GM21528 (cell line): Measurements from ENCODE around the gene HSF5.
A peak's percentile ranks its signal among the peaks of the same experiment; 100 is the strongest.
"Not testable (repeated sequence)": the region's sequence is repeated elsewhere in the genome, so short reads cannot be mapped to it uniquely, and the experiment has no call there.

ENCODE experiments used
- ATAC-seq: cut with Tn5 transposase; IDR thresholded peaks from one replicate; pipeline ENCODE4 v1.9.1; 2021; ENCODE audit warnings: mild to moderate bottlenecking, moderate library complexity; ENCODE audit not compliant: unreplicated experiment, low FRiP score

Gene HSF5

GRCh38 chr17:58491510-58492045, 3.4 kb upstream of the HSF5 start:
- no peak for ATAC-seq

DNA sequence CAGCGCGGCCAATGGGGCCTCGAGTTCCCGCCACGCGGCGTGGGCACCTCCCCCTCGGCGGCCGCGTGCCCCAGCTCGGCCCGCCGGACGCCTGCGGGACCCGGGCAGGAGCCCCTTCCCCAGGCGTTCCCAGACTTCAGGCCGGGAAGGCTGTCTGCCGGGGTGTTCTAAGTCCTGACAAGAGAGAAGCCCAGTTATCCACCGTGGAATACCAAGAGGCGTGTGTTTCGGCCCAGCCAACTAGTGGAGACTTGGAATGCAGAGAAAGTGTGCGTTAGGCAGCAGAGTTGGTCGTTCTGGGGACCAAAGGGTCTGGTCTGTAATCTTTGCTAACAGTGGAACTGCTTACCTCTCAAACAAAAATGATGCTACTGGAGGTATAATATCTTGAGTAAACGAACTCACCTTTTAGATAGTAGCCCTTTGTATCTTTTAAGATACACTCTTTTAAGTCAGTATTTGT, 251 bp upstream of the HSF5 start:
- ATAC-seq: no peak

DNA sequence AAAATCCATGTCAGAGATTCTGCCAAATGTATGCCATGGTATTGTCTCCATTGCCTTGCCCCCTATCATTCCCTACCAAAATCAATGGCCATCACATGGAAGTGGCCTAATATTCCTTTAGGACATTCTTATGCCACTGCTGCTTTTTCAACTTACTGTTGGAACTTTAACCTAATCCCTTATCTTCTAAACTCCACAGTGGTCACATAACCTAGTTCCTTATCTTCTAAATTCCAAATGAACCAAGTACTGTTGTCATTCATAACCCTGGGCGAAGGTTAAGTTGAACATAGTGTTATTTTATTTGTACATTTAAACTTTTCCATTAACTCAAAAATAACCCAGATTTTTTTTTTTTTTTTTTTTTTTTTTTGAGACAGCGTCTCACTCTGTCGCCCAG, 3.6 kb downstream of the HSF5 start:
- no peak for ATAC-seq

DNA sequence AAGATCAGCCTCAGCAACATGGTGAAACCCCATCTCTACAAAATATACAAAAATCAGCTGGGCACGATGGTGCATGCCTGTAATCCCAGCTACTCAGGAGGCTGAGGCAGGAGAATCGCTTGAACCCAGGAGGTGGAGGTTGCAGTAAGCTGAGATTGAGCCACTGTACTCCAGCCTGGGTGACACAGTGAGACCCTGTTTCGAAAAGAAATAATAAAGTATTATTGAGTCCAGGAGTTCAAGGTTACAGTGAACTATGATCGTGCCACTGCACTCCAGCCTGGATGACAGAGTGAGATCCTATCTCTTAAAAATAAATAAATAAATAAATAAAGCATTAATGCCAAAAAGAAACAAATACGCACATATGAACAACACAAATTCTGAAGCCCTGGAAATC, 6.4 kb downstream of the HSF5 start:
- not testable (repeated sequence) for ATAC-seq

DNA sequence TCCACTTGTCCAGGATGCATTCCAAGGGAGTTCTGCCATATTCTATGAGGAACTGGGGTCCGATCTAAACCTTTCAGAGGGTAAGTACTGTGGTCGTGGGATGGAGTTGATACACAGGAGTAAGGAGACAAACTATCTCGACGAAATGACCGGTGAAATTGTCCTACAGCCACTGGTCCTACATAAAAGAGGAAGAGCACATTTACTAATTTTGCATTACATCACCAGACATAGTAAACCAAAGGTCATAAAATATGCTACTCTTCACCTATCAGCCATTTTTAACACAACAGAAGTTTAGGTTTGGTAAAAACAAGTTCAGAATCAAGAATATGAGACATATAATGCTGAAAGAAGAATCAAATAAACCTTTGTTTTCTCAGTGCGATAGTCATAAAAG, 8.1 kb downstream of the HSF5 start:
- ATAC-seq: no peak

DNA sequence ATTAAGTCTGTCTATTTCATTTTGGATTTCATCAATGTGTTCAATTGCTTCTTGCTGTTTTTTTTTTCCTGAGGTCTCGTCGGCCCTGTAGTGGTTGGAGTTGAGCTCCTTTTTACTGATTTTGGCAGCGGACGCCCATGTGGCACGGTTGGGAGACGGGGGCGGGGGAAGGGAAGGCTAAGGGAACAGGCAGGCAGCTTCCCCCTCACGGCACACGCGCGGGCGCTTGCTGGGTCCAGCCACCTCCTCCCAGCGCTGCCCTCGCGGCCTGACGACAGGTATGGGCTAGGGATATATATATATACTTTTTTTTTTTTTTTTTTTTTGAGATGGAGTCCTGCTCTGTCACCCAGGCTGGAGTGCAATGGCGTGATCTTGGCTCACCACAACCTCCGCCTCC, 11.4 kb downstream of the HSF5 start:
- ATAC-seq: no peak

GRCh38 chr17:58475985-58476384, 12.2 kb downstream of the HSF5 start:
- ATAC-seq: no peak

DNA sequence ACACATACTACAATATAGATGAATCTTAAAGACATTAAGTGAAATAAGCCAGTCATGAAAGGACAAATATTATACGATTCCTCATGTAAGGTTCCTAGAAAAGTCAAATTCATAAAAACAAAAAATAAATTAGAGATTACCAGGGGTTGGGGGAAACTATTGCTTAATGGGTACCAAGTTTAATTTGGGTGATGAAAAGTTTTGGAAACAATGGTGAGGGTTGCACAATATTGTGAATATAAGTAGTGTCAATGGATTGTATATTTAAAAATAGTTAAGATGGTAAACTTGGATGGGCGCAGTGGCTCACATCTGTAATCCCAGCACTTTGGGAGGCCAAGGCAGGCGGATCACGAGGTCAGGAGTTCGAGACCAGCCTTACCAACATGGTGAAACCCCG, 17.9 kb downstream of the HSF5 start:
- no peak for ATAC-seq

- no peak for ATAC-seq
Observed at GRCh38 chr17:58468944-58469343, 19.3 kb downstream of the HSF5 start.

GRCh38 chr17:58455491-58455890, 32.7 kb downstream of the HSF5 start:
- no peak for ATAC-seq

DNA sequence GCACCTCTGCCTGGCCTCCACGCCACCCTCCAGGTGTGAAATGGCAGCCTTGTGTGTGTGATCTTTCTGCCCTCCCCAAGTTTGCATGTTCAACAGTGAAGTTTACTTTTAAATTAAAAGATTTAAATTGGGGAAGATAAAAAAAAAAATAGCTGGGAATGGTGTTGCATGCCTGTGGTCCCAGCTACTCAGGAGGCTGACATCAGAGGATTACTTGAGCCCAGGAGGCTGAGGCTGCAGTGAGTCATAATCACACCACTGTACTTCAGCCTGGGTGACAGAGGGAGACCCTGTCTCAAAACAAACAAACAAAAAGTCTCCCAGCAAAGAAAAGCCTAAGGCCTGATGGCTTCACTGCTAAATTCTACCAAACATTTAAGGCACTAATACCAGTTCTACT, 35.5 kb downstream of the HSF5 start:
- ATAC-seq: no peak

GRCh38 chr17:58447039-58447975, 40.9 kb downstream of the HSF5 start:
- ATAC-seq: no peak

- ATAC-seq: no peak
Observed at GRCh38 chr17:58446086-58446485, 42.1 kb downstream of the HSF5 start.

- ATAC-seq: no peak
Observed at GRCh38 chr17:58436805-58437239, 51.4 kb downstream of the HSF5 start.

DNA sequence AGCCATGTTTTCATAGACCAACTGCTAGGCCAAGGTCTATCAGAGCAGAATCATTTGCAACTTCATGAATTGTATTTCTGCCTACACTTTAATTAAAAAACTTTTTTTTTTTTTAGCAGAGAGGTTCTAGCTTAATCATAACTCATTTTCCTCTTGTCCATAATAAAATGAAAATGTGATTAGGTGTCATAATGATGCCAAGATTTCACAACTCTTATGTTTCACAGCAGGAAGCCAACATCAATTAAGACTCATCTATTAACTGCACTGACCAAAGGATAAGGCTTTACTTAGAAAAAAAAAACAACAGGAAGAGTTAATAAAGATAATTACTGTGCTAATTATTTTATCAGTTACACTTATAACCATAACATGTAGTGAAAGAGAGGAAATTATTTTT, 52.0 kb downstream of the HSF5 start:
- ATAC-seq: no peak

GRCh38 chr17:58432806-58433573, 55.2 kb downstream of the HSF5 start:
- no peak for ATAC-seq

DNA sequence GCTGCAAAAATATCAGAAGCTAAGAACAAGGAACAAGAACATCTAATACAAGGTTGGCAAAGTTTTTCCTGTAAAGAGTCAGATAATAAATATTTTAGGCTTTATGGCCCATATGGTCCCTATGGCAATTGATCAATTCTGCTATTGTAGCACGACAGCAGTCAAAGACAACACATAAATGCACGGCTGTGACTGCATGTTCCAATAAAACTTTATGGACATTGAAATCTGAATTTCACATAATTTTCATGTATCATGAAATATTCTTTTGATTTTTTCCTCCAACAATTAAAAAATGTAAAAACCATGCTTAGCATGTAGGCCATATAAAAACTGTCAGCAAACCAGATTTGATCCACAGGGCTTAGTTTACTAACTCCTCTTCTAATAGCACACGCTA, 60.4 kb downstream of the HSF5 start:
- no peak for ATAC-seq

DNA sequence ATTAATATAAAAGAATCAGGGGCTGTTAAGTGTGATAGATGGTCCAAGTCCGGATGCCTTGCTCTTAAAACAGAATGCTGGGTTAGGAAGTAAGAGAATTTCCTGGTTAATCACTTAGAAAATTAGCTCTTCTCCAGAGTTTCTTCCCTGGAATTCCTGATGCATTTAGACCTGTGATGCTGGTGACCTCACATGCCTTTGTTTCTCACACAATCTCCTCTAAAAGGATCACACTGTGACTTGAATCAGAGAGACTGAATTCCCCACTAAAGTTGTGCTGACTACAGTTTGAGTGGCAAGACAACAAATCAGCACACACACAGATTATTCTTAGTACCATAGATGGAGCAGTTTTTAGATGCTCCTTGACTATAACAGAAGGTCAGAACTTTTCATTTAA, 66.5 kb downstream of the HSF5 start:
- no peak for ATAC-seq

DNA sequence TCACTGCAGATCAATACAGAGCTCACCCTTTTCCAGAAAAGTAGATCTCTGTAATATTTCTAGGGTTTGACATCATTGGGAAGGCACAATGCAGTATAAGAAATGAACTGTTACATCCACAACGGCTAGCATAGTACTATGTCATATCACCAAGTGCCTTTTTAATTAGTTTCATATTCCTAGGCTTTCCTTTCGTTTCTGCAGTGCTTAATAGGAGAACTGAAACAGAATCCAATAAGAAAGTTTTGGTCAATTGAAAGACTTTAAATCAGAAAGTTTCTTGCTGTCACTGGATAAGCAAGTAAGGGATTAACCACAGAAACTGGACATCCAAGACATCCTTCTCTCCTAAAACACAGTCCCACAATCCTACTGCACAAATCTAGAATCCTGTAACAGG, 67.4 kb downstream of the HSF5 start:
- ATAC-seq: no peak

DNA sequence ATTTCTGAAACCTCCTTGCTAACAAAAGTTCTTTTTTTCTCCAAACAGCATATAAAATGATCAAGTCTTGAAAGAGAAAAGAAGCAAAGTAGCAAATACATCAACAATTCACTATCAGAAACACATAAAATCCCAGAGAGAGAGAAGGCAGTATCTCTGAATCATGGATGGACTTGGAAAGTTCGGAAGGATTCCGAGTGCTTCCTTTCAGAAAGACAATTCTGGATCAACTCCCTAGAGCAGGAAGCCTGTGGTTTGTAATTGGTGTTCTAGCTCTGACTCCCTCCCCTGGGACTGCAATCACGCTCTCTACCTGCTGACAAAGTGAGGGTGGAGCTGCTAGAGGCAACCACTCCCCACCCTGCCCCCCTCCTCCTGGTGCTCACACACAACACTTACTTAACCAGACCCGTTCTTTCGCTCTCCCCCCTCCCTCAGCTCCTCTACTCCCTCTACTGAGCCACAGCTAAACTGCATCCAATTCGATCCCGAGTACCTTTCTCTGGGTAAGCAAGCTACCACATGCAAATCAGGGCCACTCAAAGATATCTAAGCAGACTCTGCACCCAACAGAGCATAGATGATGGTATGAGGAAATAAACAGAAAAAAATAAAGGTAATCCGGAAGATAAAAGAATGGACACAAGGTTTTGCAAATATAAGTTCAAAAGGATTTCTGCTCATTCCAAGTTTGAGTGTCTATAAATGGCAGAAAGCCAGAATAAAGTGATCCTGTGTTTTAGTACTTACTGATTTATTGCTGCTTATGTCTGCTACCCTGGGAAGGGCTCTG, 70.7 kb downstream of the HSF5 start, which contains the start of gene RNF43:
Gene RNF43, minus strand, starts transcription at position 235 of the 793 bp plus-strand sequence. CDS start 1,957 bp downstream, outside the sequence.
- ATAC-seq: peak; percentile 95
